Measurements from ENCODE around the gene BAIAP2.
A peak's percentile ranks its signal among the peaks of the same experiment; 100 is the strongest.

The BAIAP2 gene

DNA sequence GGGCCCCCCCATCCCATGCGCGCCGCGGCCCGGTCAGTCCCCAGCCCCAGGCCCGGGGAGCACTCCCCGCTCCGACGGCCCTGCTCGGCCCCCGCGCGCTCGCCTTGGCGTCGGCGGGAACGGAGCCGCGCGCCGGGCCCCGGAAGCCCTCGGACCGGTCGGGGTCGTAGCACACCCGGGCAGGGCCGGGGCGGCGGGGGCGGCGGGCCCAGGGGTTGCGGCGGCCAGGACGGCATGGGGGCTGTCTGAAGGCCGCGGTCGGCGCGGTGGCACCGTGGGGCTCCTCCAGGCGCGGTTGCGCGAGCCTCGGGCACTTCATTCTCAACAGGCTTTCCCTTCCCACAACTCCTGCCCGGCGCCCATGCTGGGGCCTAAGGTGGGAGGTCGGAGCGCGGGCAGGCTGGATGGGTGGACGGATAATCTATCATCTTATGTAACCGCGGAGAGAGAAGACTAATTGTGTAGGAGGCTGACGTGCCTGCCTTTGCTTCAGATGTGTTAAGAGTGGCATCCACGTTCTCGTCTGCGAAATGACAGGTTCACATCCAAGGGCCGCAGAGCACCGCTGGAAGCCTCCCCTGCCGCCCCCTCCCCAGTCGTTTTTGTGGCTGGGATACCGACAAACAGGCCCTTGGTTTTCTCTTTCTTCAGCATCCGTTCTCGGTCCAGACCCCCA lies 708 bp downstream of the BAIAP2 start:
- Mint-ChIP-seq H3K27me3 (peaks cover 28% of the 10 kb centered on the region), H3K9me3 (no peaks in the 10 kb centered on the region), H3K27ac (no peak overlapping the region), H3K36me3 (ENCODE audit: low read depth) (no peaks in the 10 kb centered on the region), H3K4me3 (peak overlapping the region; percentile 79), H3K4me1 (peaks cover 14% of the 10 kb centered on the region)
- ATAC-seq (peak; percentile 11), DNase-seq (peak; percentile 36)

DNA sequence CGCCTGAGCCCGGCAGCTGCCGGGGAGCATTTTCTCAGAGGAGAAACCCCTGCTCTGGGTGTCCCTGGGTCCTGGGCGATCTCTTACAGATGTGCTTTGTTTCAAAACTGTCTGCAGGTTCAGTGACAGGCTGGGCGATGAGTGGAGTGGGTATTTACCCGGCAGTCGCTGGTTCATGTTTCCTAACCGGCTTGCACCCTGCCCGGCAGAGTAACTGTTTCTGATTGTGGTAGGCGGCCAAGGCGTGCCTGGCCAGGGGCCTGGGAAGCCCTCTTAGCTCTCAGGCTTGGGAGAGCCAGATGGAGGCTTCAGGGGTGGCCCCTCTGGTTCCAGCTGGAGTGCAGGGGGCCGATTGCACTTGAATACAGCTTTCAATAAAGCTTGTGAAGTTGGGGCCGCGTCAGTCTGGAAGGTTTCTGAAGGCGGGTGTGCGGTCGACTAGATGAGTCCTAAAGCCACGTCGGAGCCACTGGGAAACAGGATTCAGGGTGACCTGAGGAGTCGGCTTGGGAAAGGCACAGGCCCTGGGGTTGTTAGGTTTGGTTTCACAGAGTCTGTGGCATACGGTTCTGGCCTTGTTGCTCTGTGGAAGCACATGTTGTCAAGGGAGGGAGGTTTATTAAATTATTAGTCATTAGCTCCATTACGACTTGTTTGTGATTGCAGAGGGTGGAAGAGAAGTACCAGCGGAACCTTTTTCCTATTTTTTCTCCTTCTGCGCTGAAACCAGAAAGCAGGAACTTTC lies 1.4 kb downstream of the BAIAP2 start:
- Mint-ChIP-seq H3K4me1 (peaks cover 14% of the 10 kb centered on the region), H3K27me3 (peaks cover 27% of the 10 kb centered on the region), H3K4me3 (peak overlapping the region; percentile 79), H3K27ac (no peak overlapping the region), H3K36me3 (ENCODE audit: low read depth) (no peaks in the 10 kb centered on the region), H3K9me3 (no peaks in the 10 kb centered on the region)
- ATAC-seq (no peak), DNase-seq (no peak)

DNA sequence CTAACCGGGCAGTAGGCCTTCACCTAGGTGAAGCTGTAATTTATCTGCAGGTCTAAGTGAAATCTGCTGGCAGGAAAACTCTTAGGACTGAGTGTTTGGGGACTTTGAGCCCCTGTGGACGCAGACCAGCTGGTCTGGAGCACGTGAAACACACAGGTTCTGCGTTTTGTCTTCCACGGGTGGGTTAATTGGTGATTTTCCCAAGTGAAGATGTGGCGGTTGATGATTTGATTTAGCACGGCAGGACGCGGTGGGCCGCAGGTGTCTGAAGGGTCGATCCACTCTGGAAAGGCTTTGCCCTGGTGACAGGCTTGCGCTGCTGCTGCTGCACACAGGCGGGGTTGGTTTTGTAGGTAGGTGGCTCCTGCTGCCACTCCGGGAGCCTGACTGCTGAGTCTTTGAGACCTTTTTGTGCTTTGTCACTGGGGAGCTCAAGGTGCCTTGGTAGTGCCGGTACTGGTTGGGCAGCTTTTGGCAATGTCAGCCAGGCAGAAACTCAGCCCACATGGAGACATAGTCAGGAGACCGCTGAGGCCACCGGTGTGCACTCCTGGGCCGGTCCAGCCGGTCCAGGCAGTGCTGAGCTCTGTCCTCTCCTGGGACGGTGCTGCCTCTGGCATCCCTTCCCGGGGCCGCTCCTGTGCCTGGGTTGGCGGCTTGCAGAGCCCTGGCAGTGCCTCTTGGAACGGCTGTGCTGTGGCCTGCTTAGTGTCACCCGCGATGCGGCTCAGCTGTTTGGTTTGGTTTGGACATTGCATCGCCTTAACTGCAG lies 2.3 kb downstream of the BAIAP2 start:
- Mint-ChIP-seq H3K36me3 (ENCODE audit: low read depth) (no peaks in the 10 kb centered on the region), H3K27ac (no peak overlapping the region), H3K4me1 (peaks cover 14% of the 10 kb centered on the region), H3K9me3 (no peaks in the 10 kb centered on the region), H3K27me3 (peaks cover 26% of the 10 kb centered on the region), H3K4me3 (peak overlapping the region; percentile 79)
- DNase-seq (no peak), ATAC-seq (no peak)

DNA sequence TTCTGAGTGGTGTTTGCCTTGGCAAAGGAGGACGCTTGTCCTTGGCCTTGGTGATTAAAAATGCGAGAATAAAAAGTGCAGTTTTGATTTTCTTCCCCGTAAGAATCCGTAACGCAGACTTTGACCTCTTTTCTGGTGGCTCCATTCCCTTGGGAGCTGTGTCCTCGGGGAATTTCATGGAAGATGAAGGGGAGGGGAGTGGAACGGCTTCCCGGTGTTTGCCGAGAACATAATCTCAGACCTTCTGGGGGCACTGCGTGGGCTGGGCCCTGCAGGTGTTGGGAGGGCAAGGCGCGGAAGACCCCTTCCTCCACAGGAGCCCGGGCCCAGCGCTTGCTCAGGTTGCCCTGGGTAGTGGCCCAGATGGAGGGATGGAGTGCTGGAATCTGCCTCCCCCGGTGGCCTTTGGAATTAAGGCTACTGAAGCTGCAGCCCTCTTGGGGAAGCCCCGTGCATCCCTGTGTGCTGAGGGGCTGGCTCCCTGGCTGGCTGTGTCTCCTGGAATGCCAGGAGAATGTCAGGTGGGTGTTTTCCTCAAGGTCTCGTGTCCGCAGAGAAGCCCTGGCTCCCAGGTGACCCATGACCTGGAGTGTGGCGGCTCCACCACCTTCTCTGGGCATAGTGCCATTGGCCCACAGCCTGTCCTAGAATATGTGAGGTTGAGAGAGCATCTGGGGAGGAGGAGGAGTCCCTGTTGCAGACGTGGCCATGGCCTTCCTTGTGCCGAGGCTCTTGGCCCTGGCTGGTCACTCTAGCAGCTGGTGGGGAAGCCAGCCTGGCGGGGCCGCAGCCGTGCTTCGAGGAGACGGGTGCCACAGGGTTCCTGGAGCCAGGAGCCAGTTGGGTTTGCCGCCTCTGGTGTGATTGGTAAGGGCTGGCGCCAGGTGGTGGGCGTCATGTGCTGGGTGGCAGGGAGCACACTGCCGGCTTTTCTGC lies 3.1 kb downstream of the BAIAP2 start:
- peaks cover 24% of the 10 kb centered on the region for H3K27me3 Mint-ChIP-seq
- H3K36me3 Mint-ChIP-seq (ENCODE audit: low read depth), result no peaks in the 10 kb centered on the region
- no peaks in the 10 kb centered on the region for H3K9me3 Mint-ChIP-seq
- ATAC-seq (no peak), DNase-seq (no peak)
- peaks cover 14% of the 10 kb centered on the region for H3K4me1 Mint-ChIP-seq
- no peak overlapping the region for H3K27ac Mint-ChIP-seq
- H3K4me3 Mint-ChIP-seq, result no peak overlapping the region

DNA sequence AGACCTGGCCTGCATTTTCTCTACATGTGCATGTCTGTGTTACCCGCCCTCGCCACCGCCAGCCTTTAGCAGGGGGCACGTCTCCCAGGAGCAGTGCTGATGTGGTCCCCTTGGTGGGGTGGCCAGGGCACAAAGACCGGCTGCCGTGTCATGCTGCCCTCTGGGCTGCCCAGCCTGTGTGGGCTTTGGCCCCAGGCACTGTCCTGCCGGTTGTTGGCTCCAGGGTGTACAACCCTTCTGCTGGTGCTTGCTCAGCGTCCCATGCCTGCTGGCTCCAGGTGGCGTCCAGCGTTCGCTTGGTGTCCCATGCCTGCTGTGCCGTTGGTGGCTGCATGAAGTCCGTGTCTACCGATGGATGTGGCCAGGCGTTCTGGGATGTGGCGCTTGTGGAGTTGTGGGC lies 4.1 kb downstream of the BAIAP2 start:
- Mint-ChIP-seq H3K36me3 (ENCODE audit: low read depth) (no peaks in the 10 kb centered on the region), H3K27ac (no peak overlapping the region), H3K4me3 (no peak overlapping the region), H3K27me3 (peaks cover 14% of the 10 kb centered on the region), H3K9me3 (no peaks in the 10 kb centered on the region), H3K4me1 (peaks cover 8% of the 10 kb centered on the region)
- DNase-seq, result no peak
- ATAC-seq, result no peak

DNA sequence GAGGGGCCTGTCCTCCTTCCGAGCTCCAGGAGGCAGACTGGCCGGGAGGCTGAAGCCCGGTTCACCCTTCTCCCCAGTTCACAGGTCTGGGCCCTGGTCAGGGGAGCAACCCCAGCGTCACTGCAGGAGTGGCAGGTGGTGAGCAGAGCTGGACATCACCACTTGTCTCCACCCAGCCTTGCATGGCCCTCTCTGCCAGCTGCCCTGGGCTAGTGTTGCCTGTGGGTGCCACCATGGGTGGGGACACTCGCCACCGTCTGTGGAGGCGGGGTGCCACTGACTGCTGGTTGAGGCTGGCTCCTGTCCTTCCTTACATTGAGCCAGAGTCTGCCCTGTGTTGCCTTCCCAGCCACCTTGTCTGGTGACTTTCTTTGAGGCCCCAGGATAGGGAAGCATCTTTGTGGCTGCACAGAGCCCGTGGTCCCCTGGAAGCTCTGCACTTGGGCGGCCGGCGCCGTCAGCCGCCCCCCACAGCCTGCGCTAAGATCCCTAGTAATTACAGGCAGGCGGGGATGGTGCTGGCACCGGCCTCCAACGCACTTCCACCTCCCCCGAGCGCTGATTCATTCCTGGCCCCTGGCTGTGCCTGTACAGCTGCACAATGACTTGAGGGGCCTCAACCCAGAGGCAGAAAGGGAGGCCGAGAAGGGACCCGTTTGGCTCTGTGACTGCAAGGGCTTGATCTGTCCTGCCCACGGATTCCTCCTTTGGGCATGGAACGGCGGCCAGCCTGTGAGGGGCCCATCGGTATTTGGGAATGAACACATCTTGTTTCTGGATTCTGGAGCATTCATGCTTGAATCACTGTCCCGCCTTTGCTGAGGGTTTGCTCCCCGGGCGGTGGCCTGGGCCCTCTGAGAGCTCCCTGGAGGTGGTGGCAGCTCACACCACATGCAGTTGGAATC lies 5.2 kb downstream of the BAIAP2 start:
- DNase-seq (no peak), ATAC-seq (no peak)
- H3K9me3 Mint-ChIP-seq, result no peaks in the 10 kb centered on the region

DNA sequence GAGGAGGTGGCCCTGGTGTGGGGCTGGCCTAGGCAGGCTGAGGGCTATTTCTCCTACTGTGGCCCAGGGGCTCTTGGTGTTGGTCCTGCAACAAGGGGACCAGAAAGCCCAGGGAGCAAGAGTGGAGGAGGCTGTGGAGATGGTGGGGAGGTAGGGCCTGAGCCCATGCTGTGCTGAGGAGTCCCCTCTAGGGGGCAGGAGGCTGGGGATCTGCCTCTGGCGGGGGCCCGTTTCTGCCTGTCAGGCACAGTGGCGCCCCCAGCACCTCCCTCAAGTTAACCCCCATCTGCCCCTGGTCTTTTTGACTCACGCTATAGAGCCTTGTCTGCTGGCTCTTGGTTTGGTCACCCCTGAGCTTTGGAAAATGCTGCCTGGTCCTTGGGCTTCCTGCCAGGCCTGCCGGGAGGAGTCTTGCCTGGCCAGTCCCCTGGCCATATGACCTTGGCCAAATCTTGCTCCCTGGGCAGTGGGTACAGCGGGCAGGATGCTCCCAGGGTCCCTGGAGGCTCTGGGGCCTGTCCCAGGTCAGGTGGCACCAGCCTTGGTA lies 5.9 kb downstream of the BAIAP2 start:
- DNase-seq (peak; percentile 45), ATAC-seq (peak; percentile 49)
- Mint-ChIP-seq H3K27me3 (peaks cover 9% of the 10 kb centered on the region), H3K27ac (no peak overlapping the region), H3K4me3 (no peak overlapping the region), H3K9me3 (no peaks in the 10 kb centered on the region), H3K4me1 (peaks cover 3% of the 10 kb centered on the region), H3K36me3 (ENCODE audit: low read depth) (no peaks in the 10 kb centered on the region)

More for the DNA sequence above, 5.2 kb downstream of the BAIAP2 start:
- Mint-ChIP-seq H3K27ac (no peak overlapping the region), H3K4me3 (no peak overlapping the region), H3K36me3 (ENCODE audit: low read depth) (no peaks in the 10 kb centered on the region), H3K4me1 (peaks cover 6% of the 10 kb centered on the region), H3K27me3 (peaks cover 12% of the 10 kb centered on the region)

DNA sequence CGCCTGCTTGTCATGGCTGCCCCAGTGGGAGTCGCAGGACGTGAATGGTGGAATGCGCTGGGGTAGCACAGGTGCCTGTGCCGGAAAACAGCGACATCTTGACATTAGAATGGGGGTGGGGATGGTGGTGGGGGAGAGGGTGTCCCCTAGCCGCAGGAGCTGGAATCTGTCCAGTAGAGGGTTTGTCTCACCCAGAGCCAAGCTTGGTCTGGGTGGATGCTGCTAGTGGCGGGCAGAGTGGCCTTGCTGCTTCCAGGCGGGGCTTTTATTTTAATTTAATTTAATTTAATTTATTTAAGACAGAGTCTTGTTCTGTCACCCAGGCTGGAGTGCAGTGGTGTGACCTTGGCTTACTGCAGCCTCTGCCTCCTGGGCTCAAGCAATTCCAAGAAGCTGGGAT lies 7.7 kb downstream of the BAIAP2 start:
- no peaks in the 10 kb centered on the region for H3K4me1 Mint-ChIP-seq
- no peaks in the 10 kb centered on the region for H3K27me3 Mint-ChIP-seq
- H3K4me3 Mint-ChIP-seq, result no peak overlapping the region
- ATAC-seq (no peak), DNase-seq (no peak)
- H3K9me3 Mint-ChIP-seq, result no peaks in the 10 kb centered on the region
- no peaks in the 10 kb centered on the region for H3K36me3 Mint-ChIP-seq (ENCODE audit: low read depth)
- H3K27ac Mint-ChIP-seq, result no peak overlapping the region

DNA sequence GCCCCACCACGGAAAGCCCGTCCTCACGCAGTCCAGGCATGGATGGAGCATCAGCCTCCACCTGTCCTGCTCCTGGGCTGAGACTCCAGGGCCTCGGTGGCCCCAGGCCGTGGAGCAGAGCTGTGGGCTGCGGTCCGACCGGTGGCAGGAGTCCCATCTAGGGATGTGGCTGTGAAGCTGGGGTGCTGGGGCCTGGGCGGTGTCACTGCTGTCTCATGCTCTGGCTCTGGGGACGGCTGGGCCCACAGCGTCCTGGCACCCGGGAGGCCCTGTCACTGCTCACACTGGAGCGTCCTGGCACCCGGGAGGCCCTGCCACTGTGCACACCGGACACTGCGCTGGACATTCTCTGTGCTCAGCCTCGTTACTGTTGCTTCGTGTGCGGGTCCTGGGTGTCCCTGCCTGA lies 8.4 kb downstream of the BAIAP2 start:
- no peak for DNase-seq
- ATAC-seq, result no peak
- no peaks in the 10 kb centered on the region for H3K9me3 Mint-ChIP-seq
- no peaks in the 10 kb centered on the region for H3K36me3 Mint-ChIP-seq (ENCODE audit: low read depth)
- H3K27ac Mint-ChIP-seq, result no peak overlapping the region
- no peaks in the 10 kb centered on the region for H3K27me3 Mint-ChIP-seq
- no peak overlapping the region for H3K4me3 Mint-ChIP-seq
- no peaks in the 10 kb centered on the region for H3K4me1 Mint-ChIP-seq

DNA sequence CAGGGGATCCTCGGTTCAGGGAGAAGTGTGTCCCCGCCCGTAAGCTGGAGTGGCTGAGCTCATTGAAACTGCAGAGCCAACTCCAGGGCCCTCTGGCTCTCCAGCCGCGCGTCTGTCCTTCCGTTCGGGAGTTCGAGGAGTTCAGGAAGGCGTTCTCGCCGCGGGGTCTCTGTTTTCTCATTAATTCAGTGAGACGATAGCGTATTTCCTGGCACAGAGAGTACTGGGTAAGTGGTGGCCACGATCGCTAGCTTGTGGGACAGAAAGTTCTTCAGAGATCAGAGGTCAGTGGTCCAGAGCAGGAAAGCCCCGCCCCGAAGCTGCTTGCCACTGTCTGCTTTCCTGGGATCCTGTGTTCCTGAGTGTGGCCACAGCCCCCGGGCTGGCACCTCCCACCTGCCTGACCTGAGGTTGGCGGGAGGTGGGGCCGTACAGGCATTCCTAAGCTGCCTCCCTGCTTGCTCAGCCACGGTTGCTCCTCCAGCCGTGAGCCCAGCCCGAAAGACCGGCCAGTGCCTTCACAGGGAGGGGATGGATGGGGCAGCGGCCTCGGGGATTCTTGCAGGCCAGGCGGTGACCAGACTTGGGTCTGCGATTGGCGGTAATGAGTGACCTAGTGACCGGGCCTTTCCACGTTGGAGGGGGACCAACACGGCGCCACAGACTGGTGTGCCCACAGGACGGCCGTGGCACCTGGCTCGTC lies 8.9 kb downstream of the BAIAP2 start:
- Mint-ChIP-seq H3K27ac (no peak overlapping the region), H3K9me3 (no peaks in the 10 kb centered on the region), H3K4me1 (no peaks in the 10 kb centered on the region), H3K36me3 (ENCODE audit: low read depth) (no peaks in the 10 kb centered on the region), H3K4me3 (no peak overlapping the region), H3K27me3 (no peaks in the 10 kb centered on the region)
- no peak for ATAC-seq
- no peak for DNase-seq

DNA sequence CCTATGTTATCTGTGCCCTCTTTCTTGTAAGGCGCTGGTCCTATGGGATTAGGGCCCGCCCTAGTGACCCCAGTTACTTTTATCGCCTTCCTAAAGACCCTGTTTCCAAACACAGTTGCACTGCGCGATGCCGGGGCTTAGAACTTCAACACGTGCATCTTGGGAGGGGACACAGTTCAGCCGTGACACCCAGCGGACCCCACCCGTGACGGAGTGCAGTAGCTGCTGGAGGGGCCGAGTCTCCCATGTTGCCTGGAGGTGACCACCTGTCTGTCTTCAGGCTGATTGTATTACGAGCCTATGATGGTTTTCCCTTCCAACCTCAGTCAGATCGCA lies 9.4 kb downstream of the BAIAP2 start:
- no peaks in the 10 kb centered on the region for H3K36me3 Mint-ChIP-seq (ENCODE audit: low read depth)

DNA sequence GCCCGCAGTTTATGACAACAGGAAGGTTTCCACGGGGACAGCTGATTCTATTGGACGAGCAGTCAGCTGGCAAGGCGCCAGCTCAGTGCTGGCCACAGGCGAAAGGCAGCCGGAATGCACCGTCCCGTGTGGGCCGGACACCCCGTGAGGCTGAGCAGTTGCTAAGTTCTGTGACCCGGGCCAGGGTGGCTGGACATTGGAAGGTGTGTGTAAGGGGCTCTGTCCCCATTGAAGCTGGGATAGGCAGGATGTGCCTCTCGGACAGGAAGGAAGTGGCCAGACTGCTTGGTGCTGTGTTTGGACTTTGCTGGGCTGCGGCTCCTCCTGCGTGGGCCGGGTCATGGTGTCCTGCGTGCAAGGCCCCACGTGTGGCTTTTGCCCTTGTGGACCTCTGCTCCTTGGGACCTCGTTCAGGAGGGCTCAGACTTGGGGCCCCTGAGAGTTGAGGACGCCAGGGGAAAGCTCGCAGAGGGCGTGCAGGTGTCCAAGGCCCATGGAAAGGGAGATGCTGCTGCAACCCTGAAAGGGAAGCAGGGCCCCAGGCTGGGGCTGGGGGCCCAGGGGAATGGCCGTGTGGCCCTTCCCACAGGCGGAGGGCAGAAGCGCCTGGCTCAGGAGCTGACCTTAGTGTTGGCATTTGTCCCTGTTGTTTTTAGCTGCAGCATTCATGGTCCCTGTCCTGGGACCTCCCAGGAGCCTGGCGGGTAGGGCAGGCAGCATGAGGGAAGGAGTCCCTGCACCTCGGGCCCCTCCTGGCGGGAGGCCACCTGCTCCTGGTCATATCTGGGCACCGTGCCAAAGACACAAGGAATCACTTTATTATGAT lies 10.0 kb downstream of the BAIAP2 start:
- H3K27ac Mint-ChIP-seq, result no peak overlapping the region
- no peaks in the 10 kb centered on the region for H3K27me3 Mint-ChIP-seq
- no peaks in the 10 kb centered on the region for H3K9me3 Mint-ChIP-seq
- H3K4me3 Mint-ChIP-seq, result no peak overlapping the region
- no peaks in the 10 kb centered on the region for H3K36me3 Mint-ChIP-seq (ENCODE audit: low read depth)
- ATAC-seq (no peak), DNase-seq (no peak)
- H3K4me1 Mint-ChIP-seq, result peaks cover 7% of the 10 kb centered on the region

More for the DNA sequence above, 9.4 kb downstream of the BAIAP2 start:
- DNase-seq, result no peak
- ATAC-seq, result no peak
- H3K9me3 Mint-ChIP-seq, result no peaks in the 10 kb centered on the region
- H3K27me3 Mint-ChIP-seq, result no peaks in the 10 kb centered on the region
- H3K27ac Mint-ChIP-seq, result no peak overlapping the region
- H3K4me3 Mint-ChIP-seq, result no peak overlapping the region
- peaks cover 4% of the 10 kb centered on the region for H3K4me1 Mint-ChIP-seq

All from activated naive CD8-positive, alpha-beta T cell treated with anti-CD3 and anti-CD28 coated beads, Interleukin-2, amount 50 U/mL, for 24 hours (primary cell).